SK-N-SH (cell line): ENCODE data around the gene ERMAP. TPM values are rescaled to one million over a fixed set of nuclear protein-coding genes. Genes with fewer than 3 reads are reported as not detected.

Experiments used
- CTCF ChIA-PET: fragments of 300-600, 350-600 bp; formaldehyde crosslinking; extraction: SDS; loops from one replicate; lab custom pipeline; 2021; lab: Yijun Ruan, JAX
- POLR2A ChIA-PET: fragments of 350-600 bp; sonication (Branson Sonifier 250); formaldehyde crosslinking; extraction: SDS; loops from one replicate; lab custom pipeline; 2020; ENCODE audit warnings: antibody characterized with exemption, inconsistent platforms; lab: Yijun Ruan, JAX
- DNase-seq: peaks from one replicate; pipeline ENCODE4 v3.0.0; 2012
- H2AFZ ChIP-seq: fragments of 200-600 bp; sonication (generic); 2 replicates; pipeline ENCODE4 v1.8.1; 2016; ENCODE audit warnings: antibody characterized with exemption, mild to moderate bottlenecking, low read depth
- H3F3A ChIP-seq: fragments of 200-600 bp; sonication (generic); replicated peaks from 2 replicates; pipeline ENCODE3; 2016; ENCODE audit warnings: antibody characterized with exemption, mild to moderate bottlenecking; ENCODE audit not compliant: insufficient read depth
- H3K27ac ChIP-seq, 2 experiments: fragments of 200-500 bp in 1 of 2; fragments of 200-600 bp in 1 of 2; sonication (Bioruptor generic) in 1 of 2; sonication (generic), shearing (Covaris generic) in 1 of 2; 2 replicates each; pipeline versions ENCODE4 v1.5.1 to v1.6.1; 2014 to 2016; ENCODE audit warnings: low read depth in 2 of 2, inconsistent platforms in 1 of 2, low read length in 1 of 2, mild to moderate bottlenecking in 1 of 2, mixed read lengths in 1 of 2
- H3K27me3 ChIP-seq: fragments of 200-600 bp; sonication (generic), shearing (Covaris generic); 2 replicates; pipeline ENCODE4 v1.6.1; 2016; ENCODE audit warnings: mixed run types; ENCODE audit not compliant: insufficient read depth
- H3K36me3 ChIP-seq, 2 experiments: fragments of 200-500 bp in 1 of 2; fragments of 200-600 bp in 1 of 2; sonication (Bioruptor generic) in 1 of 2; sonication (generic) in 1 of 2; replicated peaks in 1 of 2; 2 replicates each; pipeline versions ENCODE3 to v1.5.1; 2014 to 2016; ENCODE audit warnings: low read length in 1 of 2, mild to moderate bottlenecking in 1 of 2; ENCODE audit not compliant: insufficient read depth in 2 of 2, control insufficient read depth in 1 of 2
- H3K4me1 ChIP-seq, 2 experiments: fragments of 200-500 bp in 1 of 2; fragments of 200-600 bp in 1 of 2; sonication (Bioruptor generic) in 1 of 2; sonication (generic), shearing (Covaris generic) in 1 of 2; 2 replicates each; pipeline versions ENCODE4 v1.5.1 to v1.6.1; 2014 to 2016; ENCODE audit warnings: low read depth in 1 of 2, low read length in 1 of 2, mixed run types in 1 of 2; ENCODE audit not compliant: insufficient read depth in 2 of 2, control insufficient read depth in 1 of 2
- H3K4me2 ChIP-seq: fragments of 200-600 bp; sonication (generic), shearing (Covaris generic); 2 replicates; pipeline ENCODE4 v1.6.1; 2017; ENCODE audit warnings: mixed run types
- H3K4me3 ChIP-seq, 2 experiments: fragments of 200-500 bp in 1 of 2; fragments of 200-600 bp in 1 of 2; sonication (Bioruptor generic) in 1 of 2; sonication (generic), shearing (Covaris generic) in 1 of 2; 2 replicates each; pipeline versions ENCODE4 v1.5.1 to v1.8.1; 2014 to 2016; ENCODE audit warnings: low read depth in 2 of 2, inconsistent platforms in 1 of 2, low read length in 1 of 2, mild to moderate bottlenecking in 1 of 2, mixed read lengths in 1 of 2, moderate library complexity in 1 of 2
- H3K79me2 ChIP-seq: fragments of 200-600 bp; sonication (generic); 2 replicates; pipeline ENCODE4 v1.8.1; 2017; ENCODE audit warnings: mild to moderate bottlenecking; ENCODE audit not compliant: insufficient read depth
- H3K9ac ChIP-seq: fragments of 200-600 bp; sonication (generic); 2 replicates; pipeline ENCODE4 v1.6.1; 2017; ENCODE audit warnings: mixed run types
- H3K9me2 ChIP-seq: fragments of 200-600 bp; sonication (generic); 2 replicates; pipeline ENCODE4 v1.6.1; 2017; ENCODE audit warnings: mixed run types
- H3K9me3 ChIP-seq: fragments of 200-600 bp; sonication (generic); 2 replicates; pipeline ENCODE4 v1.6.1; 2017; ENCODE audit warnings: mixed run types, mild to moderate bottlenecking, moderate library complexity
- H4K20me1 ChIP-seq: fragments of 200-600 bp; sonication (generic); 2 replicates; pipeline ENCODE4 v1.6.1; 2017; ENCODE audit warnings: mild to moderate bottlenecking, mixed run types; ENCODE audit not compliant: insufficient read depth
- CHD2 ChIP-seq: fragments of 150-350 bp; IDR thresholded peaks from 2 replicates; pipeline ENCODE4 v1.6.1; 2018; ENCODE audit warnings: low read length; ENCODE audit not compliant: partially characterized antibody
- ELF1 ChIP-seq: IDR thresholded peaks from 2 replicates; pipeline ENCODE4 v1.4.0; 2012
- EP300 ChIP-seq, 2 experiments: IDR thresholded peaks; 2 replicates each; pipeline versions ENCODE4 v1.4.0 to v1.6.1; 2012; ENCODE audit warnings: borderline replicate concordance in 1 of 2, low read depth in 1 of 2, low read length in 1 of 2
- FOSL2 ChIP-seq: IDR thresholded peaks from 2 replicates; pipeline ENCODE4 v1.4.0; 2012; ENCODE audit warnings: low read depth, mild to moderate bottlenecking, moderate library complexity, borderline replicate concordance
- FOXJ3 ChIP-seq: sonication (generic); formaldehyde crosslinking; IDR thresholded peaks from 2 replicates; pipeline ENCODE4 v1.5.1; 2020; ENCODE audit warnings: mild to moderate bottlenecking, missing genetic modification reagents
- FOXM1 ChIP-seq: IDR thresholded peaks from 2 replicates; pipeline ENCODE4 v1.4.0; 2012; ENCODE audit warnings: low read depth, mild to moderate bottlenecking
- GABPA ChIP-seq: IDR thresholded peaks from 2 replicates; pipeline ENCODE4 v1.4.0; 2012; ENCODE audit warnings: low read depth, mild to moderate bottlenecking
- GATA2 ChIP-seq: sonication (generic); formaldehyde crosslinking; IDR thresholded peaks from 2 replicates; pipeline ENCODE4 v1.5.0; 2020; ENCODE audit warnings: mild to moderate bottlenecking, missing genetic modification reagents
- JUND ChIP-seq: IDR thresholded peaks from 2 replicates; pipeline ENCODE4 v1.4.0; 2012
- NFIC ChIP-seq: IDR thresholded peaks from 2 replicates; pipeline ENCODE4 v1.4.0; 2012; ENCODE audit warnings: borderline replicate concordance
- NRF1 ChIP-seq: IDR thresholded peaks from 2 replicates; pipeline ENCODE4 v1.6.1; 2012; ENCODE audit warnings: low read depth, mild to moderate bottlenecking, low read length
- RAD21 ChIP-seq: IDR thresholded peaks from 2 replicates; pipeline ENCODE4 v1.6.1; 2012; ENCODE audit warnings: mild to moderate bottlenecking, low read length
- RCOR1 ChIP-seq: fragments of 150-350 bp; IDR thresholded peaks from 2 replicates; pipeline ENCODE4 v1.6.1; 2017; ENCODE audit warnings: antibody characterized with exemption, low read length
- RFX5 ChIP-seq: IDR thresholded peaks from 2 replicates; pipeline ENCODE4 v1.6.1; 2012; ENCODE audit warnings: mild to moderate bottlenecking, improper control_type of control experiment, low read length
- SIN3A ChIP-seq: IDR thresholded peaks from 2 replicates; pipeline ENCODE4 v1.6.1; 2012; ENCODE audit warnings: low read depth, mild to moderate bottlenecking, low read length, moderate library complexity, borderline replicate concordance
- TAF1 ChIP-seq: IDR thresholded peaks from 2 replicates; pipeline ENCODE4 v1.6.1; 2012; ENCODE audit warnings: low read depth, mild to moderate bottlenecking, low read length, moderate library complexity, borderline replicate concordance
- TCF12 ChIP-seq: IDR thresholded peaks from 2 replicates; pipeline ENCODE4 v1.4.0; 2012
- YY1 ChIP-seq: IDR thresholded peaks from 2 replicates; pipeline ENCODE4 v1.4.0; 2012; ENCODE audit warnings: low read depth, mild to moderate bottlenecking
- WGBS: methylation state at CpG from one replicate; pipeline ENCODE4 v1.1.6; 2017; ENCODE audit warnings: low lambda C conversion rate; 5-methylcytosine and 5-hydroxymethylcytosine counted together
- polyA plus RNA-seq, 3 experiments: library from polyadenylated mRNA; depleted of rRNA; stranded (reverse); fragments of >200 nt; gene quantifications; 2 replicates each; pipeline ENCODE4 v1.2.3, GENCODE V29; 2012
- TF ChIP-seq, protein P1 (sequence below): IDR thresholded peaks from 2 replicates; pipeline ENCODE4 v1.4.0; 2012; ENCODE audit warnings: low read depth, borderline replicate concordance
- TF ChIP-seq, protein P2 (sequence below): fragments of 150-350 bp; IDR thresholded peaks from 2 replicates; pipeline ENCODE4 v1.6.1; 2016; ENCODE audit warnings: mild to moderate bottlenecking, low read depth, low read length
- TF ChIP-seq, protein P3 (sequence below): IDR thresholded peaks from 2 replicates; pipeline ENCODE4 v1.4.0; 2012; ENCODE audit warnings: low read depth, borderline replicate concordance
- TF ChIP-seq, protein P4 (sequence below): IDR thresholded peaks from 2 replicates; pipeline ENCODE4; 2012

Gene ERMAP
- polyA plus RNA-seq, 1 of the 3 experiments (the other 2 are of a cell fraction): 10.4 TPM

DNA sequence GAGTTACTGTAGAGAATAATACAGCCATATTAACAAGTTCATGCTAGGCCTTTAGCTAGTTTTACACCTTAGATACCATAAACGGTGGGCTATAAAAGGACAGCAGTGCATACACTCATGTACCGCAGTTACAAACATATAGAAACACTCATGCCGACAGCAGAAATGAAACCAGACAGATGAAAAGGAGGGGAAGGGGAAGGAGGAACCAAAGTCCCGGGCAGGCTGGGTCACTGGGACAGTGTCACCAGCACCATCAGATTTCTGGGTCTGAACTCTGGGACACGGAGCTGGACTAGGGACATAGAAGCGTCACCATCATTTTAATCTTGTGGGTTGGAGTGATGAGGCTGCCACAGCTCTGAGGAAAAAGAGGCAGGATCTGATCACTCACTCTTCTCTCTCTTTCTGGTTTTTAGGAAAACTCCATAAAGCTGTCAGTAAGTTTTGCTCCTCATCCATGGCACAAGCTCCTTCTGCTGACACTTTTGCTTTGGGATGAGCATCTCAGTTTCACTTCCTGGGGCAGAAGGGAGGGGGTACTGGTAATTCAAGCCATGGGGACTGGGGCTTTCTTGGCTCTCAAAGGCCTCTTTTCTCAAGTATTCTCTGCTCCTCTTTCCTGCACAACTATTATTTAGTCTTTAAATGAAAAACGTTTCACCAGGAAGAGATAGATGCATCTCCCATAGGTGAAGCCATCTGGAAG is 21.7 kb downstream of the ERMAP start:
- ChIA-PET CTCF (interaction anchor here (0.6 to 1.3 kb wide), 2 partner anchors 8 to 61 kb away, joined by 3 read pairs; partner anchors contain the start of gene ZNF691), POLR2A (interaction anchor here (0.8 to 5.4 kb wide), 3 partner anchors 7 to 72 kb away, joined by 3 to 26 read pairs (median 3); partner anchors contain the start of genes C1orf50, P3H1 and ZNF691)
- Histone ChIP-seq H3K4me2 (no peak overlapping the region), H3K4me3 (no peak overlapping the region), H3K9ac (no peak overlapping the region), H2AFZ (no peak overlapping the region), H4K20me1 (no peaks in the 10 kb centered on the region), H3F3A (no peaks in the 10 kb centered on the region), H3K36me3 (peaks cover 0 to 9% of the 10 kb centered on the region in 2 experiments), H3K27me3 (no peaks in the 10 kb centered on the region), H3K9me2 (no peaks in the 10 kb centered on the region), H3K79me2 (no peaks in the 10 kb centered on the region), H3K9me3 (no peaks in the 10 kb centered on the region), H3K4me1 (peaks cover 0 to 6% of the 10 kb centered on the region in 2 experiments; a peak in 1 of 4 replicates), H3K27ac (no peak overlapping the region)
- TF ChIP-seq SIN3A: no peak
- no peak for TF ChIP-seq NRF1
- TF ChIP-seq GATA2 (CRISPR knock-in tag): no peak
- no peak for TF ChIP-seq GABPA
- TF ChIP-seq FOXJ3 (CRISPR knock-in tag): no peak
- TF ChIP-seq FOXM1: no peak
- no peak for TF ChIP-seq JUND
- TF ChIP-seq CHD2: no peak
- TF ChIP-seq, protein P1, sequence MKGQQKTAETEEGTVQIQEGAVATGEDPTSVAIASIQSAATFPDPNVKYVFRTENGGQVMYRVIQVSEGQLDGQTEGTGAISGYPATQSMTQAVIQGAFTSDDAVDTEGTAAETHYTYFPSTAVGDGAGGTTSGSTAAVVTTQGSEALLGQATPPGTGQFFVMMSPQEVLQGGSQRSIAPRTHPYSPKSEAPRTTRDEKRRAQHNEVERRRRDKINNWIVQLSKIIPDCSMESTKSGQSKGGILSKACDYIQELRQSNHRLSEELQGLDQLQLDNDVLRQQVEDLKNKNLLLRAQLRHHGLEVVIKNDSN: no peak
- no peak for TF ChIP-seq TAF1
- TF ChIP-seq, protein P2, sequence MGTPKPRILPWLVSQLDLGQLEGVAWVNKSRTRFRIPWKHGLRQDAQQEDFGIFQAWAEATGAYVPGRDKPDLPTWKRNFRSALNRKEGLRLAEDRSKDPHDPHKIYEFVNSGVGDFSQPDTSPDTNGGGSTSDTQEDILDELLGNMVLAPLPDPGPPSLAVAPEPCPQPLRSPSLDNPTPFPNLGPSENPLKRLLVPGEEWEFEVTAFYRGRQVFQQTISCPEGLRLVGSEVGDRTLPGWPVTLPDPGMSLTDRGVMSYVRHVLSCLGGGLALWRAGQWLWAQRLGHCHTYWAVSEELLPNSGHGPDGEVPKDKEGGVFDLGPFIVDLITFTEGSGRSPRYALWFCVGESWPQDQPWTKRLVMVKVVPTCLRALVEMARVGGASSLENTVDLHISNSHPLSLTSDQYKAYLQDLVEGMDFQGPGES: no peak
- WGBS: 87% methylated on average over 7 of the region's 7 CpGs
- DNase-seq: no peak

DNA sequence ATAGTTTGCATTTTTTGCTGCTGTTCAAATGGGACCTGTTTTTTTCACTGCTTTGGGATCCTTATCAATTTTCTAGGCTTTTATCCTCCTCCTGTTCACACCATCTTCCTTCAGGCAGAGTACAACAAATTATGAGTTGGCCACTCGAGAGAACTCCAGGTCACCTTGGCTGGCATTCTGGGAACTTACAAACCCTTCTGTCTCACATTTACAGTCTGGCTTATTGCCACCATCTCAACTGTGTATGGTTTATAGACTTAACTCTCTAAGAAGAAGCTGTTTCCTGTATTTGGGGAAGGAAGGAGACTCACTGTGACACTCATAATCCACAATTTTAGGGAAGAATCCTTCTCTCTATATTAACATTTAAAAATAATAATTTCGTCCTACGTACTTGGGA is 24.1 kb downstream of the ERMAP start:
- CTCF ChIA-PET: interaction anchor here (0.7 kb wide), 1 partner anchor 756 kb away, joined by 3 read pairs; no protein-coding TSS in a partner anchor
- H3K4me3 ChIP-seq: no peak overlapping the region
- TF ChIP-seq TCF12 (no peak), FOSL2 (no peak), EP300 (IDR thresholded peaks at IDR 0.05; ENCODE audit: borderline replicate concordance in 1 of 2, low read depth in 1 of 2, low read length in 1 of 2) (no peak), SIN3A (no peak), NFIC (no peak), RAD21 (no peak), YY1 (no peak), ELF1 (no peak), RCOR1 (no peak), RFX5 (no peak), JUND (no peak)
- TF ChIP-seq, protein P3, sequence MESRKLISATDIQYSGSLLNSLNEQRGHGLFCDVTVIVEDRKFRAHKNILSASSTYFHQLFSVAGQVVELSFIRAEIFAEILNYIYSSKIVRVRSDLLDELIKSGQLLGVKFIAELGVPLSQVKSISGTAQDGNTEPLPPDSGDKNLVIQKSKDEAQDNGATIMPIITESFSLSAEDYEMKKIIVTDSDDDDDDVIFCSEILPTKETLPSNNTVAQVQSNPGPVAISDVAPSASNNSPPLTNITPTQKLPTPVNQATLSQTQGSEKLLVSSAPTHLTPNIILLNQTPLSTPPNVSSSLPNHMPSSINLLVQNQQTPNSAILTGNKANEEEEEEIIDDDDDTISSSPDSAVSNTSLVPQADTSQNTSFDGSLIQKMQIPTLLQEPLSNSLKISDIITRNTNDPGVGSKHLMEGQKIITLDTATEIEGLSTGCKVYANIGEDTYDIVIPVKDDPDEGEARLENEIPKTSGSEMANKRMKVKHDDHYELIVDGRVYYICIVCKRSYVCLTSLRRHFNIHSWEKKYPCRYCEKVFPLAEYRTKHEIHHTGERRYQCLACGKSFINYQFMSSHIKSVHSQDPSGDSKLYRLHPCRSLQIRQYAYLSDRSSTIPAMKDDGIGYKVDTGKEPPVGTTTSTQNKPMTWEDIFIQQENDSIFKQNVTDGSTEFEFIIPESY: no peak
- TF ChIP-seq, protein P4, sequence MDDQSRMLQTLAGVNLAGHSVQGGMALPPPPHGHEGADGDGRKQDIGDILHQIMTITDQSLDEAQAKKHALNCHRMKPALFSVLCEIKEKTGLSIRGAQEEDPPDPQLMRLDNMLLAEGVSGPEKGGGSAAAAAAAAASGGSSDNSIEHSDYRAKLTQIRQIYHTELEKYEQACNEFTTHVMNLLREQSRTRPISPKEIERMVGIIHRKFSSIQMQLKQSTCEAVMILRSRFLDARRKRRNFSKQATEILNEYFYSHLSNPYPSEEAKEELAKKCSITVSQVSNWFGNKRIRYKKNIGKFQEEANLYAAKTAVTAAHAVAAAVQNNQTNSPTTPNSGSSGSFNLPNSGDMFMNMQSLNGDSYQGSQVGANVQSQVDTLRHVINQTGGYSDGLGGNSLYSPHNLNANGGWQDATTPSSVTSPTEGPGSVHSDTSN: no peak
- POLR2A ChIA-PET: no interaction called here
- H3F3A ChIP-seq: no peaks in the 10 kb centered on the region
- WGBS: 81% methylated on average over 3 of the region's 3 CpGs
- DNase-seq: no peak
- H3K4me2 ChIP-seq: no peak overlapping the region
- no peak overlapping the region for H2AFZ ChIP-seq
- no peak overlapping the region for H3K9ac ChIP-seq
- H3K36me3 ChIP-seq: peaks cover 0 to 12% of the 10 kb centered on the region in 2 experiments
- no peaks in the 10 kb centered on the region for H4K20me1 ChIP-seq
- no peaks in the 10 kb centered on the region for H3K79me2 ChIP-seq
- no peaks in the 10 kb centered on the region for H3K27me3 ChIP-seq
- no peaks in the 10 kb centered on the region for H3K9me2 ChIP-seq
- H3K27ac ChIP-seq: no peak overlapping the region
- no peaks in the 10 kb centered on the region for H3K9me3 ChIP-seq
- no peaks in the 10 kb centered on the region; a peak in 1 of 4 replicates for H3K4me1 ChIP-seq
